ENCODE results near the gene HDAC4. TPM values are rescaled to one million over a fixed set of nuclear protein-coding genes. Genes with fewer than 3 reads are reported as not detected.

The HDAC4 gene
- total and polyA plus RNA-seq, 9 of the 15 experiments (the other 6 are each of a cell fraction or from before 2014, with no cell fraction given): 0.11 to 20.2 (median 4.0) TPM

DNA sequence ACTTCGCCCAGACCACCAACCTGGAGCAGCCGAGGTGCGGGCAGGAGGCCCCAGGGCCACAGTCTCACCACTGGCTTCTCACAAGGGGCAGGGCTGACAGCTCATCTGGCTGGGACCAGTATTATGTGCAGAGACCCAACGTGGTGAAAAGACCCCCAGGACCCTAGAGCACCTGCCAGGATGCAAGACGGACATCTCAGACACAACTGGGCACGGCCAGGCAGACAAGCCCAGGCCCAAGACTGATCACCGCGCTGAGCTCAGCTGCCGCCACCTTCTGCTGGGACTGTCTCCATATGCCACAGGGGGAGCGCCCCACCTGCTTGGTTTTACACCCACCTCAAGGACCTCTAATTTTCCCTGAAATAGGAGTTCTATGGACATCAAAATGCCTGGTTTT is 23.2 kb downstream of the HDAC4 start (continued):
- TF ChIP-seq, protein P1, sequence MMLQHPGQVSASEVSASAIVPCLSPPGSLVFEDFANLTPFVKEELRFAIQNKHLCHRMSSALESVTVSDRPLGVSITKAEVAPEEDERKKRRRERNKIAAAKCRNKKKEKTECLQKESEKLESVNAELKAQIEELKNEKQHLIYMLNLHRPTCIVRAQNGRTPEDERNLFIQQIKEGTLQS (IDR thresholded peaks at IDR 0.05): no peak
- TF ChIP-seq, protein P1 (CRISPR knock-in tag; conservative IDR thresholded peaks at IDR 0.05): no peak
- no peak for TF ChIP-seq ZNF263 (CRISPR knock-in tag; IDR thresholded peaks at IDR 0.05; ENCODE audit: borderline replicate concordance)
- no peak for TF ChIP-seq TAF9B (IDR thresholded peaks at IDR 0.05; ENCODE audit: partially characterized antibody)
- TF ChIP-seq TBP (optimal IDR thresholded peaks at IDR 0.05; ENCODE audit: low read depth, low read length): no peak
- TF ChIP-seq CBFB (CRISPR knock-in tag; IDR thresholded peaks at IDR 0.05): no peak
- no peak for TF ChIP-seq THRAP3 (IDR thresholded peaks at IDR 0.05; ENCODE audit: borderline replicate concordance)
- TF ChIP-seq, protein P2, sequence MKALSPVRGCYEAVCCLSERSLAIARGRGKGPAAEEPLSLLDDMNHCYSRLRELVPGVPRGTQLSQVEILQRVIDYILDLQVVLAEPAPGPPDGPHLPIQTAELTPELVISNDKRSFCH (CRISPR knock-in tag; IDR thresholded peaks at IDR 0.05): no peak
- TF ChIP-seq, protein P2 (tag; IDR thresholded peaks at IDR 0.05): no peak
- TF ChIP-seq, protein P3, sequence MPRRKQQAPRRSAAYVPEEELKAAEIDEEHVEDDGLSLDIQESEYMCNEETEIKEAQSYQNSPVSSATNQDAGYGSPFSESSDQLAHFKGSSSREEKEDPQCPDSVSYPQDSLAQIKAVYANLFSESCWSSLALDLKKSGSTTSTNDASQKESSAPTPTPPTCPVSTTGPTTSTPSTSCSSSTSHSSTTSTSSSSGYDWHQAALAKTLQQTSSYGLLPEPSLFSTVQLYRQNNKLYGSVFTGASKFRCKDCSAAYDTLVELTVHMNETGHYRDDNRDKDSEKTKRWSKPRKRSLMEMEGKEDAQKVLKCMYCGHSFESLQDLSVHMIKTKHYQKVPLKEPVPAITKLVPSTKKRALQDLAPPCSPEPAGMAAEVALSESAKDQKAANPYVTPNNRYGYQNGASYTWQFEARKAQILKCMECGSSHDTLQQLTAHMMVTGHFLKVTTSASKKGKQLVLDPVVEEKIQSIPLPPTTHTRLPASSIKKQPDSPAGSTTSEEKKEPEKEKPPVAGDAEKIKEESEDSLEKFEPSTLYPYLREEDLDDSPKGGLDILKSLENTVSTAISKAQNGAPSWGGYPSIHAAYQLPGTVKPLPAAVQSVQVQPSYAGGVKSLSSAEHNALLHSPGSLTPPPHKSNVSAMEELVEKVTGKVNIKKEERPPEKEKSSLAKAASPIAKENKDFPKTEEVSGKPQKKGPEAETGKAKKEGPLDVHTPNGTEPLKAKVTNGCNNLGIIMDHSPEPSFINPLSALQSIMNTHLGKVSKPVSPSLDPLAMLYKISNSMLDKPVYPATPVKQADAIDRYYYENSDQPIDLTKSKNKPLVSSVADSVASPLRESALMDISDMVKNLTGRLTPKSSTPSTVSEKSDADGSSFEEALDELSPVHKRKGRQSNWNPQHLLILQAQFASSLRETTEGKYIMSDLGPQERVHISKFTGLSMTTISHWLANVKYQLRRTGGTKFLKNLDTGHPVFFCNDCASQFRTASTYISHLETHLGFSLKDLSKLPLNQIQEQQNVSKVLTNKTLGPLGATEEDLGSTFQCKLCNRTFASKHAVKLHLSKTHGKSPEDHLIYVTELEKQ (CRISPR knock-in tag; IDR thresholded peaks at IDR 0.05): no peak
- TF ChIP-seq ELF4 (CRISPR knock-in tag; IDR thresholded peaks at IDR 0.05): no peak
- TF ChIP-seq ZNF274 (IDR thresholded peaks at IDR 0.05; ENCODE audit: borderline replicate concordance, low read depth, low read length): no peak
- no peak for TF ChIP-seq ZNF785 (CRISPR knock-in tag; IDR thresholded peaks at IDR 0.05)
- TF ChIP-seq, protein P4, sequence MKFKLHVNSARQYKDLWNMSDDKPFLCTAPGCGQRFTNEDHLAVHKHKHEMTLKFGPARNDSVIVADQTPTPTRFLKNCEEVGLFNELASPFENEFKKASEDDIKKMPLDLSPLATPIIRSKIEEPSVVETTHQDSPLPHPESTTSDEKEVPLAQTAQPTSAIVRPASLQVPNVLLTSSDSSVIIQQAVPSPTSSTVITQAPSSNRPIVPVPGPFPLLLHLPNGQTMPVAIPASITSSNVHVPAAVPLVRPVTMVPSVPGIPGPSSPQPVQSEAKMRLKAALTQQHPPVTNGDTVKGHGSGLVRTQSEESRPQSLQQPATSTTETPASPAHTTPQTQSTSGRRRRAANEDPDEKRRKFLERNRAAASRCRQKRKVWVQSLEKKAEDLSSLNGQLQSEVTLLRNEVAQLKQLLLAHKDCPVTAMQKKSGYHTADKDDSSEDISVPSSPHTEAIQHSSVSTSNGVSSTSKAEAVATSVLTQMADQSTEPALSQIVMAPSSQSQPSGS (CRISPR knock-in tag; IDR thresholded peaks at IDR 0.05): no peak
